SK-N-SH (cell line): ENCODE measurements around the gene DPYSL4.

ENCODE experiments used
- CHD2 ChIP-seq: fragments of 150-350 bp; IDR thresholded peaks from 2 replicates; pipeline ENCODE4 v1.6.1; 2018; ENCODE audit warnings: low read length; ENCODE audit not compliant: partially characterized antibody
- CTCF ChIP-seq: fragments of 200-600 bp; sonication (generic); IDR thresholded peaks from 2 replicates; pipeline ENCODE4 v1.6.1; 2017; ENCODE audit warnings: antibody characterized with exemption, mild to moderate bottlenecking, moderate library complexity
- POLR2AphosphoS5 ChIP-seq: IDR thresholded peaks from 2 replicates; pipeline ENCODE4 v1.6.1; 2012; ENCODE audit warnings: low read depth, low read length
- RAD21 ChIP-seq: IDR thresholded peaks from 2 replicates; pipeline ENCODE4 v1.6.1; 2012; ENCODE audit warnings: mild to moderate bottlenecking, low read length
- REST ChIP-seq: IDR thresholded peaks from 2 replicates; pipeline ENCODE4 v1.6.1; 2012; ENCODE audit warnings: mild to moderate bottlenecking, low read depth, low read length, moderate library complexity
- SIN3A ChIP-seq: IDR thresholded peaks from 2 replicates; pipeline ENCODE4 v1.6.1; 2012; ENCODE audit warnings: low read depth, mild to moderate bottlenecking, low read length, moderate library complexity, borderline replicate concordance
- TAF1 ChIP-seq: IDR thresholded peaks from 2 replicates; pipeline ENCODE4 v1.6.1; 2012; ENCODE audit warnings: low read depth, mild to moderate bottlenecking, low read length, moderate library complexity, borderline replicate concordance
- YY1 ChIP-seq: IDR thresholded peaks from 2 replicates; pipeline ENCODE4 v1.4.0; 2012; ENCODE audit warnings: low read depth, mild to moderate bottlenecking
- TF ChIP-seq, protein P1 (sequence below): IDR thresholded peaks from 2 replicates; pipeline ENCODE4 v1.4.0; 2012; ENCODE audit warnings: low read depth

GRCh38 chr10:132232023-132232951 lies 45.5 kb downstream of the DPYSL4 start:
- no peak for TF ChIP-seq CTCF
- no peak for TF ChIP-seq POLR2AphosphoS5
- no peak for TF ChIP-seq TAF1
- TF ChIP-seq, protein P1, sequence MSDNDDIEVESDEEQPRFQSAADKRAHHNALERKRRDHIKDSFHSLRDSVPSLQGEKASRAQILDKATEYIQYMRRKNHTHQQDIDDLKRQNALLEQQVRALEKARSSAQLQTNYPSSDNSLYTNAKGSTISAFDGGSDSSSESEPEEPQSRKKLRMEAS = no peak
- TF ChIP-seq REST = no peak
- no peak for TF ChIP-seq RAD21
- TF ChIP-seq YY1 = no peak
- no peak for TF ChIP-seq SIN3A
- no peak for TF ChIP-seq CHD2
